ENCODE measurements around the gene PIGP.

Gene PIGP

GRCh38 chr21:37045556-37045955 lies 27.3 kb downstream of the PIGP start:
- Histone ChIP-seq H3K4me1 (ENCODE audit: low read depth, poor library complexity, severe bottlenecking) (no peaks in the 10 kb centered on the region), H2AFZ (ENCODE audit: low read depth) (no peak overlapping the region), H3K4me2 (no peak overlapping the region), H3K27me3 (ENCODE audit: insufficient read depth, low read depth) (no peaks in the 10 kb centered on the region), H3K9ac (no peak overlapping the region), H3K36me3 (ENCODE audit: insufficient read depth) (no peaks in the 10 kb centered on the region), H3K79me2 (ENCODE audit: insufficient read depth, low read depth) (no peaks in the 10 kb centered on the region), H3K27ac (no peak overlapping the region), H3K4me3 (IDR thresholded peaks at IDR 0.05; ENCODE audit: insufficient read depth, low read depth, low read length) (no peak overlapping the region), H4K20me1 (ENCODE audit: insufficient read depth) (no peaks in the 10 kb centered on the region)
- TF ChIP-seq CTCF (conservative IDR thresholded peaks at IDR 0.05; ENCODE audit: low read depth, low read length), result no peak

GRCh38 chr21:37045149-37045548 lies 27.7 kb downstream of the PIGP start:
- Histone ChIP-seq H3K36me3 (ENCODE audit: insufficient read depth) (no peaks in the 10 kb centered on the region), H3K27ac (no peak overlapping the region), H2AFZ (ENCODE audit: low read depth) (no peak overlapping the region), H3K79me2 (ENCODE audit: insufficient read depth, low read depth) (no peaks in the 10 kb centered on the region), H3K4me3 (IDR thresholded peaks at IDR 0.05; ENCODE audit: insufficient read depth, low read depth, low read length) (no peak overlapping the region), H3K9ac (no peak overlapping the region), H3K4me2 (no peak overlapping the region), H4K20me1 (ENCODE audit: insufficient read depth) (no peaks in the 10 kb centered on the region), H3K4me1 (ENCODE audit: low read depth, poor library complexity, severe bottlenecking) (no peaks in the 10 kb centered on the region), H3K27me3 (ENCODE audit: insufficient read depth, low read depth) (no peaks in the 10 kb centered on the region)
- TF ChIP-seq CTCF (conservative IDR thresholded peaks at IDR 0.05; ENCODE audit: low read depth, low read length), result no peak

- no peaks in the 10 kb centered on the region for H4K20me1 ChIP-seq (ENCODE audit: insufficient read depth)
- no peak overlapping the region for H3K27ac ChIP-seq
- H2AFZ ChIP-seq (ENCODE audit: low read depth), result no peak overlapping the region
- no peak overlapping the region for H3K4me2 ChIP-seq
- no peaks in the 10 kb centered on the region for H3K79me2 ChIP-seq (ENCODE audit: insufficient read depth, low read depth)
- TF ChIP-seq CTCF (conservative IDR thresholded peaks at IDR 0.05; ENCODE audit: low read depth, low read length), result no peak
- no peak overlapping the region for H3K4me3 ChIP-seq (IDR thresholded peaks at IDR 0.05; ENCODE audit: insufficient read depth, low read depth, low read length)
- no peak overlapping the region for H3K9ac ChIP-seq
- H3K4me1 ChIP-seq (ENCODE audit: low read depth, poor library complexity, severe bottlenecking), result no peaks in the 10 kb centered on the region
- H3K36me3 ChIP-seq (ENCODE audit: insufficient read depth), result no peaks in the 10 kb centered on the region
- H3K27me3 ChIP-seq (ENCODE audit: insufficient read depth, low read depth), result no peaks in the 10 kb centered on the region
Measured at GRCh38 chr21:37044643-37045042, 28.2 kb downstream of the PIGP start.

- no peak for TF ChIP-seq CTCF (conservative IDR thresholded peaks at IDR 0.05; ENCODE audit: low read depth, low read length)
- Histone ChIP-seq H3K36me3 (ENCODE audit: insufficient read depth) (no peaks in the 10 kb centered on the region), H3K9ac (no peak overlapping the region), H3K4me2 (no peak overlapping the region), H3K4me3 (IDR thresholded peaks at IDR 0.05; ENCODE audit: insufficient read depth, low read depth, low read length) (no peak overlapping the region), H3K79me2 (ENCODE audit: insufficient read depth, low read depth) (no peaks in the 10 kb centered on the region), H3K4me1 (ENCODE audit: low read depth, poor library complexity, severe bottlenecking) (no peaks in the 10 kb centered on the region), H3K27me3 (ENCODE audit: insufficient read depth, low read depth) (no peaks in the 10 kb centered on the region), H3K27ac (no peak overlapping the region), H2AFZ (ENCODE audit: low read depth) (no peak overlapping the region), H4K20me1 (ENCODE audit: insufficient read depth) (no peaks in the 10 kb centered on the region)
Measured at GRCh38 chr21:37043818-37044217, 29.1 kb downstream of the PIGP start.

All from KMS-11 (cell line).